Lower leg skin (tissue), 4 donors: Measurements from ENCODE around the gene XRCC6. TPM values are rescaled to one million over a fixed set of nuclear protein-coding genes. Genes with fewer than 3 reads are reported as not detected.
A peak's percentile ranks its signal among the peaks of the same experiment; 100 is the strongest.

Source experiments
- DNase-seq, 2 donors: peaks; one replicate each; pipeline ENCODE4 v3.0.0-alpha.2; 2019; ENCODE audit warnings: low spot score in 2 of 2
- H3K4me3 ChIP-seq: fragments of 200-600 bp; sonication (generic); 2 replicates; pipeline ENCODE4 v1.5.1; 2017; ENCODE audit warnings: mild to moderate bottlenecking, low read depth; ENCODE audit not compliant: poor library complexity, severe bottlenecking
- CTCF ChIP-seq, 3 donors: fragments of 450-650 bp; IDR thresholded peaks; one replicate each; pipeline ENCODE4 v1.5.1; 2016; ENCODE audit warnings: antibody characterized with exemption in 3 of 3, mild to moderate bottlenecking in 3 of 3, moderate library complexity in 2 of 3
- POLR2A ChIP-seq, 2 donors: fragments of 450-650 bp; IDR thresholded peaks; one replicate each; pipeline ENCODE4 v1.6.1; 2016 to 2017; ENCODE audit warnings: antibody characterized with exemption in 2 of 2, mild to moderate bottlenecking in 1 of 2, moderate library complexity in 1 of 2
- WGBS, 2 donors: methylation state at CpG; one replicate each; pipeline ENCODE4 v1.1.5; 2018; 5-methylcytosine and 5-hydroxymethylcytosine counted together
- intact Hi-C: fragments of 100-400 bp; cut with DNase I; formaldehyde crosslinking; loops from one replicate; pipeline ENCODE4 v1.15.0; 2023; ENCODE audit warnings: low total_unique reads
- total RNA-seq, 4 donors: library from RNA; depleted of rRNA; stranded (reverse); fragments of >200 nt; gene quantifications; one replicate each; pipeline ENCODE4 v1.1.0, GENCODE V29; 2016

The XRCC6 gene
- total RNA-seq, 4 donors from 2014 or later, result 150 to 204 (median 161) TPM

GRCh38 chr22:41648432-41648831 lies 27.3 kb downstream of the XRCC6 start:
- intact Hi-C loops, result no loop called here
- WGBS, 2 donors, result 86 to 92% methylated on average over 1 of the region's 1 CpG
- no peak for DNase-seq
- H3K4me3 ChIP-seq, result no peak overlapping the region
- no peak for TF ChIP-seq CTCF (IDR thresholded peaks at IDR 0.05)
- no peak for TF ChIP-seq POLR2A (IDR thresholded peaks at IDR 0.05)

GRCh38 chr22:41650229-41650628 lies 29.1 kb downstream of the XRCC6 start:
- intact Hi-C loops, result no loop called here
- TF ChIP-seq POLR2A (IDR thresholded peaks at IDR 0.05), result no peak
- TF ChIP-seq CTCF (IDR thresholded peaks at IDR 0.05), result no peak
- DNase-seq, result no peak
- 83 to 100% methylated on average over 1 of the region's 1 CpG for whole genome bisulfite sequencing, 2 donors
- H3K4me3 ChIP-seq, result no peak overlapping the region

- 94 to 95% methylated on average over 11 of the region's 11 CpGs for WGBS, 2 donors
- DNase-seq, result peak in 1 of 2 donors; percentile 61
- TF ChIP-seq POLR2A (IDR thresholded peaks at IDR 0.05) (no peak), CTCF (IDR thresholded peaks at IDR 0.05) (no peak)
- intact Hi-C loops, result no loop called here
- H3K4me3 ChIP-seq, result no peak overlapping the region
Observed at GRCh38 chr22:41650821-41651220, 29.7 kb downstream of the XRCC6 start.

- DNase-seq, result no peak
- no peak overlapping the region for H3K4me3 ChIP-seq
- intact Hi-C loops, result no loop called here
- TF ChIP-seq POLR2A (IDR thresholded peaks at IDR 0.05) (no peak), CTCF (IDR thresholded peaks at IDR 0.05) (no peak)
- 95 to 98% methylated on average over 3 of the region's 3 CpGs for WGBS, 2 donors
Observed at GRCh38 chr22:41654322-41654721, 33.2 kb downstream of the XRCC6 start.

GRCh38 chr22:41656556-41656955 lies 35.5 kb downstream of the XRCC6 start:
- 67 to 79% methylated on average over 5 of the region's 5 CpGs for WGBS, 2 donors
- TF ChIP-seq POLR2A (IDR thresholded peaks at IDR 0.05) (no peak), CTCF (IDR thresholded peaks at IDR 0.05) (no peak)
- no peak for DNase-seq
- no peak overlapping the region for H3K4me3 ChIP-seq
- intact Hi-C loops, result no loop called here

- intact Hi-C loops, result no loop called here
- TF ChIP-seq POLR2A (IDR thresholded peaks at IDR 0.05) (no peak), CTCF (IDR thresholded peaks at IDR 0.05) (no peak)
- H3K4me3 ChIP-seq, result no peak overlapping the region
- 96 to 98% methylated on average over 6 of the region's 6 CpGs for WGBS, 2 donors
- peak in 1 of 2 donors; percentile 36 for DNase-seq
Observed at GRCh38 chr22:41657709-41658108, 36.6 kb downstream of the XRCC6 start.
